Prostate gland (tissue), 2 donors: ENCODE results near the gene PPP2R5D. TPM values are rescaled to one million over a fixed set of nuclear protein-coding genes. Genes with fewer than 3 reads are reported as not detected.

Experiments used
- DNase-seq: peaks from one replicate; pipeline ENCODE4 v3.0.0-alpha.2; 2019; ENCODE audit warnings: low spot score
- H3K27ac ChIP-seq, 2 donors: fragments of 200-600 bp; sonication (generic); 2 replicates each; pipeline ENCODE4 v1.5.1; 2017 to 2019
- H3K27me3 ChIP-seq: fragments of 200-600 bp; sonication (generic); replicated peaks from 2 replicates; pipeline ENCODE4 v1.5.1; 2019; ENCODE audit not compliant: insufficient read depth
- H3K36me3 ChIP-seq, 2 donors: fragments of 200-600 bp; sonication (generic); 1 replicate in 1 of 2; 2 replicates in 1 of 2; pipeline versions ENCODE4 v1.5.1 to v1.8.1; 2017 to 2019
- H3K4me1 ChIP-seq: fragments of 200-600 bp; sonication (generic); replicated peaks from 2 replicates; pipeline ENCODE4 v1.5.1; 2019
- H3K4me3 ChIP-seq, 2 donors: fragments of 200-600 bp; sonication (generic); 2 replicates each; pipeline ENCODE4 v1.5.1; 2017 to 2019
- H3K9me3 ChIP-seq: fragments of 200-600 bp; sonication (generic); 2 replicates; pipeline ENCODE4 v1.5.1; 2017
- CTCF ChIP-seq, 4 experiments: fragments of 200-600 bp in 2 of 4; fragments of 450-650 bp in 2 of 4; sonication (generic) in 2 of 4; IDR thresholded peaks; 1 replicate in 3 of 4; 2 replicates in 1 of 4; pipeline ENCODE4 v1.5.1; 2016 to 2019; ENCODE audit warnings: antibody characterized with exemption in 4 of 4, mild to moderate bottlenecking in 2 of 4, moderate library complexity in 2 of 4
- POLR2A ChIP-seq: fragments of 450-650 bp; IDR thresholded peaks from one replicate; pipeline ENCODE4 v1.6.1; 2016; ENCODE audit warnings: antibody characterized with exemption, mild to moderate bottlenecking
- POLR2AphosphoS5 ChIP-seq: sonication (generic); formaldehyde crosslinking; IDR thresholded peaks from one replicate; pipeline ENCODE4 v1.6.1; 2017; ENCODE audit warnings: antibody characterized with exemption
- WGBS: methylation state at CpG from one replicate; pipeline ENCODE4 v1.1.5; 2018; 5-methylcytosine and 5-hydroxymethylcytosine counted together
- intact Hi-C: fragments of 100-400 bp; cut with DNase I; formaldehyde crosslinking; loops from one replicate; pipeline ENCODE4 v1.14.2; 2022
- total RNA-seq, 2 donors: library from RNA; depleted of rRNA; stranded (reverse); fragments of >200 nt; gene quantifications; one replicate each; pipeline ENCODE4 v1.1.0, GENCODE V29; 2016

The PPP2R5D gene
- total RNA-seq, 2 donors from 2014 or later: 55.1 to 95.9 TPM

- intact Hi-C loops: no loop called here
- H3K9me3 ChIP-seq: no peaks in the 10 kb centered on the region
- no peak overlapping the region for H3K27ac ChIP-seq
- H3K4me3 ChIP-seq: no peak overlapping the region
- TF ChIP-seq CTCF (IDR thresholded peaks at IDR 0.05) (no peak), POLR2A (no peak), POLR2AphosphoS5 (no peak)
- H3K27me3 ChIP-seq: no peaks in the 10 kb centered on the region
- peaks cover 7 to 8% of the 10 kb centered on the region in 2 donors for H3K36me3 ChIP-seq
- 91% methylated on average over 11 of the region's 11 CpGs for WGBS
- no peaks in the 10 kb centered on the region for H3K4me1 ChIP-seq
- no peak for DNase-seq
Measured at GRCh38 chr6:43045371-43045930, 61.1 kb downstream of the PPP2R5D start.

- WGBS: 86% methylated on average over 7 of the region's 7 CpGs
- Histone ChIP-seq H3K4me3 (no peak overlapping the region), H3K27ac (no peak overlapping the region), H3K36me3 (peaks cover 0 to 5% of the 10 kb centered on the region in 2 donors), H3K4me1 (peaks cover 7% of the 10 kb centered on the region), H3K9me3 (no peaks in the 10 kb centered on the region), H3K27me3 (no peaks in the 10 kb centered on the region)
- intact Hi-C loops: no loop called here
- TF ChIP-seq CTCF (IDR thresholded peaks at IDR 0.05) (no peak), POLR2AphosphoS5 (no peak), POLR2A (no peak)
- DNase-seq: no peak
Measured at GRCh38 chr6:43047998-43048397, 63.6 kb downstream of the PPP2R5D start.

- Histone ChIP-seq H3K27ac (no peak overlapping the region), H3K9me3 (no peaks in the 10 kb centered on the region), H3K27me3 (no peaks in the 10 kb centered on the region), H3K36me3 (peaks cover 0 to 6% of the 10 kb centered on the region in 2 donors), H3K4me3 (no peak overlapping the region), H3K4me1 (peaks cover 7% of the 10 kb centered on the region)
- DNase-seq: no peak
- WGBS: 92% methylated on average over 17 of the region's 17 CpGs
- intact Hi-C loops: no loop called here
- TF ChIP-seq POLR2A (no peak), CTCF (IDR thresholded peaks at IDR 0.05) (no peak), POLR2AphosphoS5 (no peak)
Measured at GRCh38 chr6:43050981-43051380, 66.6 kb downstream of the PPP2R5D start.

- Histone ChIP-seq H3K9me3 (no peaks in the 10 kb centered on the region), H3K4me1 (peaks cover 7% of the 10 kb centered on the region), H3K36me3 (peaks cover 0 to 6% of the 10 kb centered on the region in 2 donors), H3K4me3 (peak overlapping the region in 1 of 2 donors; percentile 69), H3K27ac (peak overlapping the region in 1 of 2 donors; percentile 86), H3K27me3 (no peaks in the 10 kb centered on the region)
- intact Hi-C loops: no loop called here
- WGBS: 83% methylated on average over 15 of the region's 19 CpGs
- TF ChIP-seq POLR2AphosphoS5 (no peak), CTCF (IDR thresholded peaks at IDR 0.05) (no peak), POLR2A (no peak)
- DNase-seq: no peak
Measured at GRCh38 chr6:43052225-43052841, 68.0 kb downstream of the PPP2R5D start.
